HG02571 (cell line): Measurements from ENCODE around the gene NKIRAS2.
"Not testable (repeated sequence)": the region's sequence is repeated elsewhere in the genome, so short reads cannot be mapped to it uniquely, and the experiment has no call there.

Source experiments
- ATAC-seq: cut with Tn5 transposase; IDR thresholded peaks from one replicate; pipeline ENCODE4 v1.9.1; 2021; ENCODE audit warnings: mild to moderate bottlenecking, moderate library complexity; ENCODE audit not compliant: unreplicated experiment

Gene NKIRAS2

DNA sequence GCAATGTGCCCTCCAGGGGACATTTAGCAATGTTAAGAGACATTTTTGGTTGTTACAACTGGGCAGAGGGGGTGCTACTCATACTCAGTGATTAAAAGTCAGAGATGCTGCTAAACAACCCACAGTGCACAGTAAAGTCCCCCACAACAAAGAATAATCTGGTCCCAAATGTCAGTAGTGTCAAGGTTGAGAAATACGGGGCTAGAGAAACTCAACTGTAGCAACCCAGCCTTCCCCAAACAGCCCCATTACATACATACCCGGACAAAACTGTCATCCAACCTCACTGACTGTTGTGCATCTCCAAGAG, 23.1 kb upstream of the NKIRAS2 start:
- ATAC-seq: no peak

GRCh38 chr17:41998497-41998896, 21.4 kb upstream of the NKIRAS2 start:
- ATAC-seq: no peak

- ATAC-seq: no peak
Observed at GRCh38 chr17:42000413-42001133, 19.3 kb upstream of the NKIRAS2 start.

DNA sequence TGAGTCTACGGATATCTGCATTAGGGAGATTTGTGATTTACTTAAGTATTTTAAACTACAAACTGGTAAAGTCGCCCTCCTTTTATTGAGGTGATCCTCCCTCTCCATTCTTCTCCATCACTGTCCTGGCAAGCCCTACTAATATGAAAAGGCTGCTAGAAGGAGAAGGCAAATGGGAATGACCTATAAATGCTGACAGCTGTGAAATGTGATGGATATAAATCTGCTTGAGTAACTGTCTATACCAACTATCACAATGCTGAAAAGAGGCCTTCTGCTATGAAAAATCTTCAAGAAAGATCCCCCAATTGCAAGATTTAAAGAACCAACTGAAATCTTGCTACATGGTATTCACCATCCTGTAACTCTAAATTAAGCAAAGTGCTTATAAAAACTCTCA, 18.2 kb upstream of the NKIRAS2 start:
- no peak for ATAC-seq

- ATAC-seq: no peak
Observed at GRCh38 chr17:42002175-42002791, 17.6 kb upstream of the NKIRAS2 start.

DNA sequence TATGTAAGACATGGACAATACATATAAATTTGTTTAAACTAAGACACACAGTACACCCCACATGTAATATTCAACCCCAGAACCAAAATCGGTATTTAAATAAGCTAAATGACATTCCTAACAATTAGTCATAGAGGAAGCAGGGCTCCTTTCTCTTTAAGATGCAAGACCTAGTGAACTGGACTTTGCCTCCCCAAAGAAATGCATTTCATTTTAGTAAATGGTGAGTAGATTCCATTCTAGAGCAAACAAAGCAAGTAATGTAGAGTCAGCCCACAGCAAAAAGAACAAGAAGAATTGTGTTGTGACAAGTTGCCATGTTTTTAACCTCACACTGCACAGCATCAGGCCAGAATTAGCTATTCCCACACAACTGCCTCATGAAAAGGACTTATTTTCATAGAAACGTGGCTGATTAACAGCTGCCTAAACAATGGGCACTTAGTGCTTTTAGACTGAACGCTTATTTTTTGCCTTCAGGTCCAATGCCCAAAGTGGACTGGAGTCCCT, 17.0 kb upstream of the NKIRAS2 start:
- ATAC-seq: no peak

DNA sequence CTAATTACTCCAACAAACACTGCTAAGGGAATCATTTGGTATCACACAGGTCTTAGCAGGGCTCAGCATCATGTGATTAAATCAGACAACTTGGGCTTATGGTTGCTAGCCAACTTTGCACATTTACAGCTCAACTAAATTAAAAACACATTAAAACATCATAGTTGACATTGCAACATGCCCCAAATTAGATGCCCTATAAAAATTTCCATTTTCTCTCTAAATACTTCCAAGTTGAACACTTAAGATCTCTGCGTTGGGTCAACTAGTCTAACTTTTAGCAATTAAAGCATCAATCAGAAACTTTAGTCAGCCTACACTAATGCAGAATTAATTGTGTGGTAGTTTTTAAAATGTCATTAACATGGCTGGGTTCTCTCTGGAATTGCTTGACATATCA, 14.7 kb upstream of the NKIRAS2 start:
- ATAC-seq: no peak

- ATAC-seq: no peak
Observed at GRCh38 chr17:42009170-42009569, 10.7 kb upstream of the NKIRAS2 start.

GRCh38 chr17:42010266-42010680, 9.6 kb upstream of the NKIRAS2 start:
- ATAC-seq: not testable (repeated sequence)

DNA sequence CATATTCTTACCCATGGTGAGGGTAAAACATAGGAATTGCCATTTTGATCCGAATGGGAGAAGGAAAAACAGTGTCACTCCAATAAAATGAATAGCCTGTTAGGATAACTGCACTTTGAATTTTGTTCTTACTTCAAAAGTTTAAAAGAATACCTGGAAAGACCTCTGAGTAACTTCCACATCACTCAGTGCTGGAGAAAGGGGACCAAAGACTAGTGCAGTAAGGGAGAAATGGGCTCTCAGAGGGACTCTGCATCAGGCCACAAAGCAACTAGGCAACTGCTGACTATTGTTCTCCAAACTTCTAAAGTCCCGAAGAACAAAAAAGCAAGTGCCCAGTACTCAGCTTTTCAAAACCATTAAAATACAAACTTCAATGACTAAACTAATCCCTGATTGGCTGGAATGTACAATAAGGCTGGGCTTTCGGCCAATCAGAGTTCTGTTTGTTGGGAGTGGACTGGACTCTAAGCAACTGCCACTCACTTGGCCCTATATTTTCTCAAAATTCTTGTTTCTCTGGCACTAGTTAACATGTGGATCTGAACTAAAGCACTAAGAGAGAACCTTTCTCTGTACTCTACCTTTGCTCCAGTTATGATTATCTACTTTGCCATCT, 8.9 kb upstream of the NKIRAS2 start:
- ATAC-seq: no peak

GRCh38 chr17:42012363-42012762, 7.5 kb upstream of the NKIRAS2 start:
- not testable (repeated sequence) for ATAC-seq

DNA sequence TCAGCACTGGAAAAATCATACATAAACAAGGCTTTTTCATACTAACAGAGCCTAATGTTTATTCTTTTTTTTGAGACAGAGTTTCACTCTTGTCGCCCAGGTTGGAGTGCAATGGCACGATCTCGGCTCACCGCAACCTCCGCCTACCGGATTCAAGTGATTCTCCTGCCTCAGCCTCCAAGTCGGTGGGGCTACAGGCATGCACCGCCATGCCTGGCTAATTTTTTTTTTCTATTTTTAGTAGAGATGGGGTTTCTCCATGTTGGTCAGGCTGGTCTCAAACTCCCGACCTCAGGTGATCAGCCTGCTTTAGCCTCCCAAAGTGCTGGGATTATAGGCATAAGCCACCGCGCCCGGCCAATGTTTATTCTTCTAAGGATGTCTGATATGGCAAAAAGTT, 6.2 kb upstream of the NKIRAS2 start:
- ATAC-seq: not testable (repeated sequence)

GRCh38 chr17:42016411-42016831, 3.5 kb upstream of the NKIRAS2 start:
- no peak for ATAC-seq

GRCh38 chr17:42016941-42017865, 2.7 kb upstream of the NKIRAS2 start, which contains the start of gene DNAJC7:
Gene DNAJC7, minus strand, starts transcription at chr17:42017439. Its CDS starts 23 bp downstream, at chr17:42017416.
- ATAC-seq: peak; percentile 75

DNA sequence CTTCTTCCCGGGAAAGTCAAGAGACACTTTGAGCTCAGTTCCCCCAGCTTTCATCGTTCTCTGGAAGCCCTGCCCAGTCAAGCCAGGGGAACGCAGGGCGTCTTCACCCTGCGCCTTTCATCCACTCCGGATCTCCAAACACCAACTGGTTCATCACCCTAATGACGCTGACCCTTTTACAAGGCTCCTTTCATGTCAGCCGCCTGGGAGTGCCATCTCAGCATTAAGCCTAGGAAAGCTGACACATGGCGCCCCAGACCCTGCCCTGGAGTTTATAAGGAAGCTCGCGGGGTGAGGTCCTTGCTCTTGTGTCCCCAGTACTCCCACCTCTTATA, 2.1 kb upstream of the NKIRAS2 start:
- ATAC-seq: no peak

GRCh38 chr17:42018339-42018738, 1.6 kb upstream of the NKIRAS2 start:
- no peak for ATAC-seq

DNA sequence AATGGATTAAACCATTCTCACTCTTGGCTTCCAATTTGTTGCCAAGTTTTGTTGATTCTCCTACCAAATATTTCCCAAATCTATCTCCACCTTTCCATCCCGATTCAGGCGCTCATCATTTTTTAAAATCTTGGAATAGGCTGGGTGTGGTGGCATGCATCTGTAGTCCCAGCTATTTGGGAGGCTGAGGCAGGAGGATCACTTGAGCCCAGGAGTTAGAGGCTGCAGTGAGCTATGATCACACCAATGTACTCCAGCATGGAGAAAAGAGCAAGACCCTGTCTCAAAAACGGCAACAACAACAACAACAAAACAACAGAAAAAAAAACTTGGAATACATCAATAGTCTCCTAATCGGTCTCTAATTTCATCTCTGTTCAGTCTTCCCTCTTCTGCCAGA, 902 bp upstream of the NKIRAS2 start:
- ATAC-seq: no peak

DNA sequence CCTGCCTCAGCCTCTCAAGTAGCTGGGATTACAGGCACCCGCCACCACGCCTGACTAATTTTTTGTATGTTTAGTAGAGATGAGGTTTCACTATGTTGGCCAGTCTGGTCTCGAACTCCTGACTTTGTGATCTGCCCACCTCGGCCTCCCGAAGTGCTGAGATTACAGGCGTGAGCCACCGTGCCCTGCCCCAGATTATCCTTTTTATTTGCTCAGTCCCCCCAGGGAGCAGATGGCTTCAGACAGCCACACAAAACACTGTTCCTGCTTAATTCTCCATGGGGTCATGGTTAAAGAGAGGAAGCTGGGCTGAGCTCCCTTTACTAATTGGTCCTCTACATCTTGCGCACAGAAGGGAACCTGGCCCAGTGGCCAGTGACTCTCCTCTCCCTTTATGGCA, 955 bp downstream of the NKIRAS2 start:
- not testable (repeated sequence) for ATAC-seq

GRCh38 chr17:42023524-42024349, 3.8 kb downstream of the NKIRAS2 start:
- ATAC-seq: no peak

DNA sequence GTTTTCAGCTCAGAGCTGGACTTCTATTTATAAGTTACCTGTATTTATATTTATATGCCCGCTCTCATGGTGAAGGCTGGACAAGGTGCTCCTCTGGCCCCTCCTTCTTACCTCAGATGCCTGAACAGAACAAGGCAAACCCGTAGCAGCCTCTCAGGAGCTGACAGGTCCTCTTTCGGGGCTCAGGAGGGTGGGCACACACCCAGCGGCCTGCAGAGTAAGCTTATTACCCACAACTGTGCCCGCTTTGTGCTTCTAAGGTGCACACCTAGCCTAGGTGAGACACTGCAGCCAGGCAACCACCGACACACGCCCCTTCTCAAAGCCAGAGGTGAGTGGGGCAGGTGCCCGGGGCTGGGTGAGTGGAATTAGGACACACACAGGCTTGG, 5.3 kb downstream of the NKIRAS2 start:
- no peak for ATAC-seq
